Keratinocyte (primary cell): ENCODE results near the gene ARRB1. TPM values are rescaled to one million over a fixed set of nuclear protein-coding genes. Genes with fewer than 3 reads are reported as not detected.

ENCODE experiments used
- DNase-seq: peaks from one replicate; pipeline ENCODE4 v3.0.0-alpha.2; 2011; ENCODE audit warnings: low read depth, missing footprints, low spot score
- FAIRE-seq: peaks from 2 replicates; lab custom pipeline; 2011; peaks lifted over from hg19 to GRCh38; lab: Jason Lieb, UNC
- H2AFZ ChIP-seq: 2 replicates; pipeline ENCODE4 v1.6.0; 2012; ENCODE audit warnings: low read length, control low read depth, inconsistent platforms; ENCODE audit not compliant: control insufficient read depth
- H3K27ac ChIP-seq: 2 replicates; pipeline ENCODE4 v1.5.1; 2011; ENCODE audit warnings: low read length; ENCODE audit not compliant: control insufficient read depth, insufficient read depth
- H3K27me3 ChIP-seq: 3 replicates; pipeline ENCODE4 v1.6.0; 2011; ENCODE audit warnings: low read length; ENCODE audit not compliant: control insufficient read depth, insufficient read depth; ENCODE audit errors: extremely low read depth
- H3K36me3 ChIP-seq, 2 experiments: 2 replicates in 1 of 2; 3 replicates in 1 of 2; pipeline ENCODE4 v1.5.1; 2011; ENCODE audit warnings: low read length in 2 of 2, mild to moderate bottlenecking in 1 of 2; ENCODE audit not compliant: control insufficient read depth in 2 of 2, insufficient read depth in 2 of 2; ENCODE audit errors: extremely low read depth in 1 of 2
- H3K4me1 ChIP-seq: 3 replicates; pipeline ENCODE4 v1.5.1; 2011; ENCODE audit warnings: low read length; ENCODE audit not compliant: control insufficient read depth, insufficient read depth; ENCODE audit errors: extremely low read depth
- H3K4me2 ChIP-seq: 3 replicates; pipeline ENCODE4 v1.6.0; 2011; ENCODE audit warnings: low read depth, low read length; ENCODE audit not compliant: control insufficient read depth, insufficient read depth; ENCODE audit errors: extremely low read depth
- H3K4me3 ChIP-seq, 3 experiments: fragments of 200-600 bp in 1 of 3; sonication (generic) in 1 of 3; 2 replicates in 2 of 3; 3 replicates in 1 of 3; pipeline ENCODE4 v1.5.1; 2011 to 2016; ENCODE audit warnings: low read length in 3 of 3, mild to moderate bottlenecking in 3 of 3, control low read depth in 2 of 3, inconsistent platforms in 1 of 3, low read depth in 1 of 3, mixed read lengths in 1 of 3, mixed run types in 1 of 3, moderate library complexity in 1 of 3; ENCODE audit not compliant: control insufficient read depth in 2 of 3, insufficient read depth in 2 of 3; ENCODE audit errors: extremely low read depth in 1 of 3
- H3K79me2 ChIP-seq: 2 replicates; pipeline ENCODE4 v1.6.0; 2012; ENCODE audit warnings: low read length; ENCODE audit not compliant: control insufficient read depth, insufficient read depth
- H3K9ac ChIP-seq: 3 replicates; pipeline ENCODE4 v1.6.0; 2011; ENCODE audit warnings: low read length; ENCODE audit not compliant: control insufficient read depth, insufficient read depth; ENCODE audit errors: extremely low read depth
- H3K9me1 ChIP-seq: 3 replicates; pipeline ENCODE4 v1.6.0; 2011; ENCODE audit warnings: low read length; ENCODE audit not compliant: control insufficient read depth, insufficient read depth; ENCODE audit errors: extremely low read depth
- H3K9me3 ChIP-seq: 2 replicates; pipeline ENCODE4 v1.5.1; 2012; ENCODE audit warnings: low read depth, low read length; ENCODE audit not compliant: control insufficient read depth
- H4K20me1 ChIP-seq: 3 replicates; pipeline ENCODE4 v1.6.0; 2011; ENCODE audit warnings: low read length; ENCODE audit not compliant: control insufficient read depth, insufficient read depth; ENCODE audit errors: extremely low read depth
- CTCF ChIP-seq, 3 experiments: IDR thresholded peaks in 1 of 3; conservative IDR thresholded peaks in 1 of 3; optimal IDR thresholded peaks in 1 of 3; 2 replicates in 2 of 3; 3 replicates in 1 of 3; pipeline versions ENCODE3 to v1.5.1; 2011; ENCODE audit warnings: low read length in 3 of 3, mild to moderate bottlenecking in 3 of 3, moderate library complexity in 2 of 3, control low read depth in 1 of 3, inconsistent platforms in 1 of 3; ENCODE audit not compliant: insufficient read depth in 2 of 3; ENCODE audit errors: extremely low read depth in 1 of 3
- EZH2 ChIP-seq: IDR thresholded peaks from one replicate; pipeline ENCODE4 v1.6.1; 2012; ENCODE audit warnings: inconsistent platforms, mild to moderate bottlenecking, low read length, moderate library complexity
- dilution Hi-C: fragments of 300-500 bp; cut with MboI; formaldehyde crosslinking; loops from one replicate; pipeline ENCODE4 v1.7.0; 2020; ENCODE audit warnings: low sequenced_read_pairs; ENCODE audit not compliant: extremely low pct_ligation_motif_present
- polyA plus RNA-seq, 5 experiments: library from polyadenylated mRNA; depleted of rRNA in 3 of 5; stranded (reverse) in 3 of 5; stranded (forward) in 1 of 5; unstranded in 1 of 5; fragments of >200 nt; gene quantifications; 1 replicate in 1 of 5; 2 replicates in 3 of 5; 3 replicates in 1 of 5; pipeline versions ENCODE4 v1.2.1 to v1.2.3, GENCODE V29; 2011 to 2012; ENCODE audit warnings: missing spikeins in 2 of 5, low read depth in 1 of 5, low replicate concordance in 1 of 5

ARRB1 gene
- polyA plus RNA-seq, 1 donor (not counting 4 experiments of a cell fraction or from before 2014, with no cell fraction given), result 0.94 TPM

- Histone ChIP-seq H3K9ac (no peak overlapping the region), H3K9me3 (no peaks in the 10 kb centered on the region), H4K20me1 (no peaks in the 10 kb centered on the region), H2AFZ (no peak overlapping the region), H3K79me2 (no peaks in the 10 kb centered on the region), H3K9me1 (no peaks in the 10 kb centered on the region), H3K36me3 (no peaks in the 10 kb centered on the region), H3K27me3 (no peaks in the 10 kb centered on the region), H3K27ac (no peak overlapping the region), H3K4me3 (no peak overlapping the region), H3K4me1 (no peaks in the 10 kb centered on the region), H3K4me2 (no peak overlapping the region)
- no peak for DNase-seq
- TF ChIP-seq CTCF (optimal IDR thresholded peaks at IDR 0.05 in 1 of 3, IDR thresholded peaks at IDR 0.05 in 1 of 3, conservative IDR thresholded peaks at IDR 0.05 in 1 of 3; ENCODE audit: extremely low read depth in 1 of 3, insufficient read depth in 2 of 3, low read length in 3 of 3) (peak; percentile 50 to 63 (median 52)), EZH2 (no peak)
- dilution Hi-C loops, result no loop called here
- FAIRE-seq, result peak; percentile 43
Observed at GRCh38 chr11:75270896-75271418, 80.5 kb downstream of the ARRB1 start.

GRCh38 chr11:75269896-75270295, 81.6 kb downstream of the ARRB1 start:
- H3K9me3 ChIP-seq, result no peaks in the 10 kb centered on the region
- H3K36me3 ChIP-seq, result no peaks in the 10 kb centered on the region
- no peak overlapping the region for H3K4me2 ChIP-seq
- no peak for TF ChIP-seq EZH2
- TF ChIP-seq CTCF (optimal IDR thresholded peaks at IDR 0.05 in 1 of 3, IDR thresholded peaks at IDR 0.05 in 1 of 3, conservative IDR thresholded peaks at IDR 0.05 in 1 of 3; ENCODE audit: extremely low read depth in 1 of 3, insufficient read depth in 2 of 3, low read length in 3 of 3), result no peak
- no peaks in the 10 kb centered on the region for H4K20me1 ChIP-seq
- no peaks in the 10 kb centered on the region for H3K79me2 ChIP-seq
- H3K27ac ChIP-seq, result no peak overlapping the region
- H3K4me3 ChIP-seq, result no peak overlapping the region
- no peaks in the 10 kb centered on the region for H3K27me3 ChIP-seq
- no peak for FAIRE-seq
- H2AFZ ChIP-seq, result no peak overlapping the region
- no peak for DNase-seq
- H3K9ac ChIP-seq, result no peak overlapping the region
- H3K4me1 ChIP-seq, result no peaks in the 10 kb centered on the region
- H3K9me1 ChIP-seq, result no peaks in the 10 kb centered on the region
- dilution Hi-C loops, result no loop called here
